Esophagus muscularis mucosa (tissue), 4 donors: Measurements from ENCODE around the gene COPB2. TPM values are rescaled to one million over a fixed set of nuclear protein-coding genes. Genes with fewer than 3 reads are reported as not detected.

Source experiments
- DNase-seq: peaks from one replicate; pipeline ENCODE4 v3.0.0-alpha.2; 2017; ENCODE audit errors: extremely low spot score
- H3K27ac ChIP-seq, 4 donors: fragments of 200-600 bp; sonication (generic); replicated peaks in 1 of 4; 1 replicate in 3 of 4; 2 replicates in 1 of 4; pipeline ENCODE4 v1.5.1; 2016 to 2019; ENCODE audit warnings: mild to moderate bottlenecking in 1 of 4
- H3K27me3 ChIP-seq, 4 donors: fragments of 200-600 bp; sonication (generic); one replicate each; pipeline versions ENCODE4 v1.5.1 to v1.6.0; 2016 to 2019
- H3K36me3 ChIP-seq, 4 donors: fragments of 200-600 bp; sonication (generic); one replicate each; pipeline ENCODE4 v1.5.1; 2016 to 2019
- H3K4me1 ChIP-seq, 4 donors: fragments of 200-600 bp; sonication (generic); one replicate each; pipeline ENCODE4 v1.5.1; 2016 to 2019
- H3K4me3 ChIP-seq, 4 donors: fragments of 200-600 bp; sonication (generic); 1 replicate in 2 of 4; 2 replicates in 2 of 4; pipeline ENCODE4 v1.5.1; 2016 to 2019; ENCODE audit warnings: mild to moderate bottlenecking in 4 of 4, moderate library complexity in 1 of 4
- H3K9me3 ChIP-seq, 4 donors: fragments of 200-600 bp; sonication (generic); 1 replicate in 3 of 4; 2 replicates in 1 of 4; pipeline ENCODE4 v1.5.1; 2016 to 2019
- EP300 ChIP-seq: sonication (generic); formaldehyde crosslinking; IDR thresholded peaks from one replicate; pipeline ENCODE4 v1.6.1; 2017; ENCODE audit warnings: antibody characterized with exemption
- POLR2A ChIP-seq: fragments of 450-650 bp; IDR thresholded peaks from one replicate; pipeline ENCODE4 v1.6.1; 2017; ENCODE audit warnings: antibody characterized with exemption, moderate library complexity, mild to moderate bottlenecking, low read depth
- POLR2AphosphoS5 ChIP-seq, 2 donors: sonication (generic); formaldehyde crosslinking; IDR thresholded peaks; one replicate each; pipeline ENCODE4 v1.6.1; 2017; ENCODE audit warnings: antibody characterized with exemption in 2 of 2
- WGBS: methylation state at CpG from one replicate; pipeline ENCODE4 v1.1.5; 2018; 5-methylcytosine and 5-hydroxymethylcytosine counted together
- intact Hi-C: fragments of 100-400 bp; cut with DNase I; formaldehyde crosslinking; loops from one replicate; pipeline ENCODE4 v1.15.1; 2023
- total RNA-seq, 4 donors: library from RNA; depleted of rRNA; stranded (reverse); fragments of >200 nt; gene quantifications; one replicate each; pipeline versions ENCODE4 v1.1.0 to v1.2.1, GENCODE V29; 2016
- TF ChIP-seq, protein P1 (sequence below), 3 experiments: fragments of 200-600 bp in 2 of 3; fragments of 450-650 bp in 1 of 3; sonication (generic) in 2 of 3; IDR thresholded peaks; one replicate each; pipeline ENCODE4 v1.5.1; 2017 to 2019; ENCODE audit warnings: antibody characterized with exemption in 3 of 3, mild to moderate bottlenecking in 2 of 3, moderate library complexity in 1 of 3

The COPB2 gene
- total RNA-seq, 4 donors from 2014 or later = 73.6 to 78.7 (median 76.3) TPM

DNA sequence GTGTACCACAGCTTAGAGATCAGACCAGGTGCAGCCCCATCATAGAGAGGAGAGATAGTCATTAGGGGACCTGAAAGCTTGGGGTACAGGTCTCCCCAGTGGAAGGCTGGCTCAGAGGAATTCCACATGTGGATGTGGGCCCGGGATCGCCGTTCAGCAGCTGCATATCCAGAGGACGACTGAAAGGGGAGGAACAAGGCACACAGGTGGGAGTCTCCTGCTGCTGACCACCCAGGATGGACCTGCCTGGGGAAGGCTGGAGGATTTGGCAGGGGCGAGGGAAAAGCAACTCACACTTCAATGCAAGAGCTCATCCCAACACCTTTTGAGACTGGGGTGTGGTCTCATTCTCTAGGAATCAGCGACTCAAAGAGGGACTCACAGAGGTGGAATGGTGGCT is 70.6 kb downstream of the COPB2 start:
- H3K4me1 ChIP-seq = no peaks in the 10 kb centered on the region
- no peak overlapping the region for H3K4me3 ChIP-seq
- H3K9me3 ChIP-seq = no peaks in the 10 kb centered on the region
- TF ChIP-seq POLR2A (no peak), POLR2AphosphoS5 (IDR thresholded peaks at IDR 0.05) (no peak), EP300 (no peak)
- TF ChIP-seq, protein P1, sequence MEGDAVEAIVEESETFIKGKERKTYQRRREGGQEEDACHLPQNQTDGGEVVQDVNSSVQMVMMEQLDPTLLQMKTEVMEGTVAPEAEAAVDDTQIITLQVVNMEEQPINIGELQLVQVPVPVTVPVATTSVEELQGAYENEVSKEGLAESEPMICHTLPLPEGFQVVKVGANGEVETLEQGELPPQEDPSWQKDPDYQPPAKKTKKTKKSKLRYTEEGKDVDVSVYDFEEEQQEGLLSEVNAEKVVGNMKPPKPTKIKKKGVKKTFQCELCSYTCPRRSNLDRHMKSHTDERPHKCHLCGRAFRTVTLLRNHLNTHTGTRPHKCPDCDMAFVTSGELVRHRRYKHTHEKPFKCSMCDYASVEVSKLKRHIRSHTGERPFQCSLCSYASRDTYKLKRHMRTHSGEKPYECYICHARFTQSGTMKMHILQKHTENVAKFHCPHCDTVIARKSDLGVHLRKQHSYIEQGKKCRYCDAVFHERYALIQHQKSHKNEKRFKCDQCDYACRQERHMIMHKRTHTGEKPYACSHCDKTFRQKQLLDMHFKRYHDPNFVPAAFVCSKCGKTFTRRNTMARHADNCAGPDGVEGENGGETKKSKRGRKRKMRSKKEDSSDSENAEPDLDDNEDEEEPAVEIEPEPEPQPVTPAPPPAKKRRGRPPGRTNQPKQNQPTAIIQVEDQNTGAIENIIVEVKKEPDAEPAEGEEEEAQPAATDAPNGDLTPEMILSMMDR (IDR thresholded peaks at IDR 0.05) = no peak
- 82% methylated on average over 6 of the region's 6 CpGs for WGBS
- no peak overlapping the region for H3K27ac ChIP-seq
- intact Hi-C loops = no loop called here
- H3K36me3 ChIP-seq = no peaks in the 10 kb centered on the region
- H3K27me3 ChIP-seq = peaks cover 0 to 35% (median 0%) of the 10 kb centered on the region in 4 donors
- DNase-seq = no peak

DNA sequence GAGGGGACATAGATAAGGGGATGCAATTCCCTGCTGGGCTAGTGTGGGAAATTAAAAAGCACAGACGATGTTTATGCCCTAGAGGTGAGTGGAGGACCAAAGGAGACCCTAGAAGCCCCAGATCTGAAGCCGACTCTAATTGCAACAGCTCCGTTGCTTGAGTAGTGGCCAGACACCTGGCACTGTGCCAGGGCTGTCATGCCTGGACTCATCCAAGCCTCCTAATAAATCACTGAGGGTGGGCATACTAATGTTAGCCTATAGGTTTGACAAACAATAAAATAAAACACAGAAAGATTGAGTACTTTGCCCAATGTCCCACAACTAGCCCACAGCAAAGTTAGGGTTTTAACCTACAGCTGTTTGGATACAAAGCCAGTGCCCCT is 71.0 kb downstream of the COPB2 start:
- H3K36me3 ChIP-seq = no peaks in the 10 kb centered on the region
- peaks cover 0 to 32% (median 0%) of the 10 kb centered on the region in 4 donors for H3K27me3 ChIP-seq
- H3K4me1 ChIP-seq = no peaks in the 10 kb centered on the region
- no peak for DNase-seq
- H3K4me3 ChIP-seq = no peak overlapping the region
- TF ChIP-seq POLR2AphosphoS5 (IDR thresholded peaks at IDR 0.05) = no peak
- intact Hi-C loops = no loop called here
- H3K27ac ChIP-seq = no peak overlapping the region
- 40% methylated on average over 3 of the region's 3 CpGs for WGBS
- no peaks in the 10 kb centered on the region for H3K9me3 ChIP-seq

DNA sequence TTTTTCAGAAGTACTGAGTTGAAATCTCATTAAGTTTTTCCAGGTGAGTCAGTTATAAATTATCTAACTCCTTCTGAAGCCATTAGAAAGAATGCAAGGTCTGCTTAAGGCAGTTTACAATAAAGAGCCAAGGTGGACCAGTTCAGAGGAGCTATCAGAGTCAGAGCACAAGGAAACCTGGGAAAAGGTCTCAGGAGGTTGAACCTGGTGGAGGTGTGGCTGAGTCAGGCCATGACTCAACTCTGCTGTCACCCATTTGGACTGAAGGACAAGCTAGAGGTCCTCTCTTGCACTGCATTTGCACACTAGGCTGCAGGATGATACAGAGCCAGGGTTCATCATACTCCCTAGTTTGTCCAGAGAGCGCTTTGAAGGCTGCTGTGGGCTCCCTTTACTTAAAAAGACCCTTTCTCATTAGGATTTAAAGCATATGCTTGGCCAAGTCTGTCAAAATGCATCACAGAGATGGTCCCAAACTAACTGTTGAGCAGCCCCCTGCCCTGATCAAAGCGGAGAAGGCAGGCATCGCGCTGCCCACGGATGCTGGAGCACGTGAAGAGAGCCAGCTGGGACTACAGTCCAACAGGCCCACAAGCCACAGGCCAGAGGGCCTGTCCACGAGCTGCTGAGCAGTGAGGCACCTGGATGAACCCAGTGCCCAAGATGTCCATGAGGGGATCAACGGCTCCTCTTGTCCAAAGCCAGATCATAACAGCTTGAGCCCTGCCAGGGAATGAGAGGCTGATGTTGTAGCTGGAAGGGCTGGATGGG is 71.6 kb downstream of the COPB2 start:
- Histone ChIP-seq H3K9me3 (no peaks in the 10 kb centered on the region), H3K27me3 (peaks cover 0 to 32% (median 0%) of the 10 kb centered on the region in 4 donors), H3K4me1 (no peaks in the 10 kb centered on the region), H3K4me3 (no peak overlapping the region), H3K36me3 (no peaks in the 10 kb centered on the region), H3K27ac (no peak overlapping the region)
- TF ChIP-seq POLR2A (no peak), POLR2AphosphoS5 (IDR thresholded peaks at IDR 0.05) (no peak), EP300 (no peak)
- TF ChIP-seq, protein P1 (IDR thresholded peaks at IDR 0.05) = no peak
- intact Hi-C loops = no loop called here
- WGBS = 86% methylated on average over 7 of the region's 8 CpGs
- no peak for DNase-seq

DNA sequence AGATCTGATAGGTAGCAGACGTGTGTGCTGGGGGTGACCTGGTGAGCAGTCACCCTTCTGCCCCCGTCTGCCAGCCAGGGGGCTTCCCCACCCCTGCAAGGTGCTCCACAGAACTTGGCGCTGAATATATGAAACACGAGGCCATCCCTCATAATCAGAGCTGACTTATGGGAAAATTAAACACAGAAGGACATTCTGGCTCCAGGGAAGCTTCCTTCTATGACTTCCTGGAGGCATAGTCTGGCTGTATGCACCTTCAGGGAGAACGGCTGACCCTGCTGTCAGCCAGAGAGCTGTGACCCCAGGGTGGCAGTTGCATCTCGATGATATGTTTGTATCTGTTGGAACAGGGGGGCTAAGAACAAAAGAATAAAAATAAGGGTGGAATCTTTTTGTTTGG is 72.2 kb downstream of the COPB2 start:
- no peaks in the 10 kb centered on the region for H3K36me3 ChIP-seq
- 65% methylated on average over 6 of the region's 6 CpGs for WGBS
- no peak for DNase-seq
- no peaks in the 10 kb centered on the region for H3K4me1 ChIP-seq
- no peak overlapping the region for H3K4me3 ChIP-seq
- peaks cover 0 to 32% (median 0%) of the 10 kb centered on the region in 4 donors for H3K27me3 ChIP-seq
- no peaks in the 10 kb centered on the region for H3K9me3 ChIP-seq
- H3K27ac ChIP-seq = no peak overlapping the region
- TF ChIP-seq EP300 = no peak
- no peak for TF ChIP-seq POLR2A
- TF ChIP-seq POLR2AphosphoS5 (IDR thresholded peaks at IDR 0.05) = no peak
- TF ChIP-seq, protein P1 (IDR thresholded peaks at IDR 0.05) = no peak
- intact Hi-C loops = no loop called here

DNA sequence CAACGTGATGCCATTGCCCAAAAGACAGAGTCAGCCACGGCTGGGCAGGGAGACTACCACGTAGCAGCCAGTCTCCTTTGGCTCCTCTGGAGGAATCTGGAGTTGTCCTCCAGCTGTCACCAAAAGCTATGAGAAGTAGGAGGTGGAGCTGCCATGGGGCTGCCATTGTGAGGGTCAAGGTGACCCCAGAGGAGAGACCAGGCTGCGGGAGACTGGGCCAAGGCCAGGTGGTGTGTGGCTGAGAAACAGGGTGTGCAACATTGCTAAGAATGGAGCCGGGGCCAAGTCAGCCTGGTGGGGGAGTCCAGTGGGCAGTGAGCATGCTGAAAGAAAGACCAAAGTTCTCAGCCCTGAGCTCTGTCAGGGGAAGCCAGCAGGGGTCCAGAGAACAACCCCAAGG is 75.5 kb downstream of the COPB2 start:
- Histone ChIP-seq H3K27me3 (peaks cover 0 to 32% (median 0%) of the 10 kb centered on the region in 4 donors), H3K9me3 (no peaks in the 10 kb centered on the region), H3K4me1 (no peaks in the 10 kb centered on the region), H3K36me3 (no peaks in the 10 kb centered on the region), H3K27ac (no peak overlapping the region), H3K4me3 (no peak overlapping the region)
- DNase-seq = no peak
- intact Hi-C loops = no loop called here
- WGBS = 79% methylated on average over 5 of the region's 5 CpGs
- TF ChIP-seq POLR2AphosphoS5 (IDR thresholded peaks at IDR 0.05) = no peak
- TF ChIP-seq, protein P1 (IDR thresholded peaks at IDR 0.05) = no peak
- no peak for TF ChIP-seq POLR2A
- TF ChIP-seq EP300 = no peak
